ENCODE results near the gene SFSWAP. TPM values are rescaled to one million over a fixed set of nuclear protein-coding genes. Genes with fewer than 3 reads are reported as not detected.

Gene SFSWAP
- total RNA-seq, 1 experiment from 2014 or later, result 76.3 TPM

GRCh38 chr12:131794573-131794972 is 83.7 kb downstream of the SFSWAP start:
- peaks cover 60% of the 10 kb centered on the region for H3K36me3 Mint-ChIP-seq
- ATAC-seq (no peak), DNase-seq (ENCODE audit: low spot score) (no peak)
- no peak overlapping the region for H3K4me3 Mint-ChIP-seq
- peaks cover 38% of the 10 kb centered on the region for H3K4me1 Mint-ChIP-seq
- CTCF ChIA-PET, result interaction anchor here (1.2 to 2.7 kb wide), 4 partner anchors 19 to 678 kb away, joined by 3 to 7 read pairs (median 5); no protein-coding TSS in a partner anchor
- peak overlapping the region; percentile 86; the same call in 1 of the 2 replicates for H3K27ac Mint-ChIP-seq
- H3K9me3 Mint-ChIP-seq, result peaks cover 5% of the 10 kb centered on the region
- POLR2A ChIA-PET, result interaction anchor here (0.7 kb wide), 1 partner anchor 17 kb away, joined by 3 read pairs; no protein-coding TSS in a partner anchor
- H3K27me3 Mint-ChIP-seq (ENCODE audit: low read depth), result no peaks in the 10 kb centered on the region; the same call in 1 of the 2 replicates
- no peak for TF ChIP-seq MAX (CRISPR knock-in tag; IDR thresholded peaks at IDR 0.05)
- TF ChIP-seq ZNF281 (CRISPR knock-in tag; IDR thresholded peaks at IDR 0.05), result no peak
- no peak for TF ChIP-seq SMAD3 (CRISPR knock-in tag; IDR thresholded peaks at IDR 0.05; ENCODE audit: borderline replicate concordance)
- TF ChIP-seq, protein P1, sequence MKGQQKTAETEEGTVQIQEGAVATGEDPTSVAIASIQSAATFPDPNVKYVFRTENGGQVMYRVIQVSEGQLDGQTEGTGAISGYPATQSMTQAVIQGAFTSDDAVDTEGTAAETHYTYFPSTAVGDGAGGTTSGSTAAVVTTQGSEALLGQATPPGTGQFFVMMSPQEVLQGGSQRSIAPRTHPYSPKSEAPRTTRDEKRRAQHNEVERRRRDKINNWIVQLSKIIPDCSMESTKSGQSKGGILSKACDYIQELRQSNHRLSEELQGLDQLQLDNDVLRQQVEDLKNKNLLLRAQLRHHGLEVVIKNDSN (CRISPR knock-in tag; IDR thresholded peaks at IDR 0.05), result no peak
- no peak for TF ChIP-seq NR1H2 (CRISPR knock-in tag; IDR thresholded peaks at IDR 0.05)
- TF ChIP-seq ZNF423 (CRISPR knock-in tag; IDR thresholded peaks at IDR 0.05), result no peak
- TF ChIP-seq CBFB (CRISPR knock-in tag; IDR thresholded peaks at IDR 0.05; ENCODE audit: low read depth), result no peak
- no peak for TF ChIP-seq TCF7 (CRISPR knock-in tag; IDR thresholded peaks at IDR 0.05; ENCODE audit: low read depth)
- no peak for TF ChIP-seq ESRRA (CRISPR knock-in tag; IDR thresholded peaks at IDR 0.05; ENCODE audit: borderline replicate concordance)
- TF ChIP-seq ATF1 (CRISPR knock-in tag; IDR thresholded peaks at IDR 0.05), result no peak
- TF ChIP-seq NFE2L1 (CRISPR knock-in tag; IDR thresholded peaks at IDR 0.05), result no peak
- TF ChIP-seq, protein P2, sequence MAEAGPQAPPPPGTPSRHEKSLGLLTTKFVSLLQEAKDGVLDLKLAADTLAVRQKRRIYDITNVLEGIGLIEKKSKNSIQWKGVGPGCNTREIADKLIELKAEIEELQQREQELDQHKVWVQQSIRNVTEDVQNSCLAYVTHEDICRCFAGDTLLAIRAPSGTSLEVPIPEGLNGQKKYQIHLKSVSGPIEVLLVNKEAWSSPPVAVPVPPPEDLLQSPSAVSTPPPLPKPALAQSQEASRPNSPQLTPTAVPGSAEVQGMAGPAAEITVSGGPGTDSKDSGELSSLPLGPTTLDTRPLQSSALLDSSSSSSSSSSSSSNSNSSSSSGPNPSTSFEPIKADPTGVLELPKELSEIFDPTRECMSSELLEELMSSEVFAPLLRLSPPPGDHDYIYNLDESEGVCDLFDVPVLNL (CRISPR knock-in tag; IDR thresholded peaks at IDR 0.05; ENCODE audit: borderline replicate concordance, low read depth), result no peak
- no peak for TF ChIP-seq GABPB1 (CRISPR knock-in tag; IDR thresholded peaks at IDR 0.05)
- TF ChIP-seq FOXJ3 (CRISPR knock-in tag; IDR thresholded peaks at IDR 0.05; ENCODE audit: borderline replicate concordance), result no peak
- TF ChIP-seq RELA (CRISPR knock-in tag; IDR thresholded peaks at IDR 0.05; ENCODE audit: borderline replicate concordance), result no peak
- no peak for TF ChIP-seq STAT6 (CRISPR knock-in tag; conservative IDR thresholded peaks at IDR 0.05; ENCODE audit: low read depth)

- Mint-ChIP-seq H3K9me3 (peaks cover 5% of the 10 kb centered on the region), H3K36me3 (peaks cover 55% of the 10 kb centered on the region), H3K4me1 (peaks cover 38% of the 10 kb centered on the region), H3K27me3 (ENCODE audit: low read depth) (no peaks in the 10 kb centered on the region; the same call in 1 of the 2 replicates), H3K4me3 (no peak overlapping the region), H3K27ac (peak overlapping the region; percentile 86)
- no peak for ATAC-seq
- DNase-seq (ENCODE audit: low spot score), result no peak
- ChIA-PET CTCF (interaction anchor here (0.9 to 2.7 kb wide), 5 partner anchors 19 to 678 kb away, joined by 3 to 7 read pairs (median 4); no protein-coding TSS in a partner anchor), POLR2A (no interaction called here)
- TF ChIP-seq ZNF671 (CRISPR knock-in tag; IDR thresholded peaks at IDR 0.05) (no peak), NR2C2 (CRISPR knock-in tag; IDR thresholded peaks at IDR 0.05) (no peak), MYBL2 (CRISPR knock-in tag; IDR thresholded peaks at IDR 0.05) (no peak), MAX (CRISPR knock-in tag; IDR thresholded peaks at IDR 0.05) (no peak), AFF4 (CRISPR knock-in tag; IDR thresholded peaks at IDR 0.05; ENCODE audit: borderline replicate concordance) (no peak), IRF1 (CRISPR knock-in tag; IDR thresholded peaks at IDR 0.05) (no peak), NR3C1 (CRISPR knock-in tag; conservative IDR thresholded peaks at IDR 0.05; ENCODE audit: low read depth) (no peak), ELF4 (CRISPR knock-in tag; IDR thresholded peaks at IDR 0.05; ENCODE audit: low read depth) (no peak)
These were observed 84.2 kb downstream of the SFSWAP start for GRCh38 chr12:131795064-131795463.
